Measurements from ENCODE around the gene RNF44. TPM values are rescaled to one million over a fixed set of nuclear protein-coding genes. Genes with fewer than 3 reads are reported as not detected.

Gene RNF44
- total and polyA plus RNA-seq, 2 of the 13 experiments (the other 11 are each of a cell fraction or from before 2014, with no cell fraction given) = 9.2 to 16.8 TPM

- CTCF ChIA-PET (ENCODE audit: low intra/inter-chr PET ratio, low total read pairs) = no interaction called here
- H3K4me3 ChIP-seq (replicated peaks in 1 of 3; ENCODE audit: insufficient read depth in 1 of 3, low read depth in 2 of 3, low read length in 3 of 3) = peak overlapping the region in 2 of 3 experiments; percentile 22 to 97; a peak in 4 of 6 replicates
- H3K4me2 ChIP-seq (ENCODE audit: low read depth, low read length) = peak overlapping the region; percentile 91
- H3K9me3 ChIP-seq (ENCODE audit: low read length) = no peaks in the 10 kb centered on the region
- 0 out of 2 replicates have a peak, but pooled peaks have one; percentile 34 for TF ChIP-seq ZNF691 (CRISPR knock-in tag; IDR thresholded peaks at IDR 0.05; ENCODE audit: borderline replicate concordance, low read depth)
- no peak for TF ChIP-seq DPF2 (CRISPR knock-in tag; IDR thresholded peaks at IDR 0.05; ENCODE audit: borderline replicate concordance, low read depth)
- no peak for TF ChIP-seq KMT2B (CRISPR knock-in tag; IDR thresholded peaks at IDR 0.05)
- no peak for TF ChIP-seq ZNF746 (CRISPR knock-in tag; IDR thresholded peaks at IDR 0.05)
- TF ChIP-seq ZBTB7B (CRISPR knock-in tag; IDR thresholded peaks at IDR 0.05) = no peak
- TF ChIP-seq ZNF547 (CRISPR knock-in tag; IDR thresholded peaks at IDR 0.05) = 0 out of 2 replicates have a peak, but pooled peaks have one; percentile 10
- TF ChIP-seq ZNF33B (CRISPR knock-in tag; IDR thresholded peaks at IDR 0.05) = 0 out of 2 replicates have a peak, but pooled peaks have one; percentile 9
- TF ChIP-seq HOXA3 (CRISPR knock-in tag; IDR thresholded peaks at IDR 0.05) = peak; percentile 31; the same call in 1 of the 2 replicates
- TF ChIP-seq ZNF263 (CRISPR knock-in tag; IDR thresholded peaks at IDR 0.05) = peak; percentile 73; the same call in 1 of the 2 replicates
- TF ChIP-seq HMGXB4 (CRISPR knock-in tag; IDR thresholded peaks at IDR 0.05; ENCODE audit: borderline replicate concordance in 1 of 2, low read depth in 1 of 2) = no peak
- TF ChIP-seq ATRX (CRISPR knock-in tag; IDR thresholded peaks at IDR 0.05; ENCODE audit: borderline replicate concordance) = no peak
- TF ChIP-seq ZNF768 (CRISPR knock-in tag; IDR thresholded peaks at IDR 0.05) = peak; percentile 5; the same call in 1 of the 2 replicates
- TF ChIP-seq POLR2AphosphoS2 (IDR thresholded peaks at IDR 0.05; ENCODE audit: low read depth, low read length) = no peak
- 0 out of 2 replicates have a peak, but pooled peaks have one; percentile 3 for TF ChIP-seq REPIN1 (CRISPR knock-in tag; IDR thresholded peaks at IDR 0.05; ENCODE audit: borderline replicate concordance, low read depth)
- peak; percentile 14; the same call in 1 of the 2 replicates for TF ChIP-seq CHD4 (IDR thresholded peaks at IDR 0.05; ENCODE audit: borderline replicate concordance, low read length)
- no peak for TF ChIP-seq NFAT5 (CRISPR knock-in tag; IDR thresholded peaks at IDR 0.05)
- TF ChIP-seq FOXK1 (CRISPR knock-in tag; IDR thresholded peaks at IDR 0.05; ENCODE audit: borderline replicate concordance, low read depth) = no peak
- intact Hi-C loops (cut with micrococcal nuclease; ENCODE audit: unreplicated experiment) (no loop called here), in situ Hi-C loops (cut with HindIII; ENCODE audit: extremely low pct_ligation_motif_present, low pct_unique_long_range_greater_than_20kb) (loop anchor here (5.0 to 25.0 kb wide), 2 partner anchors 117 to 828 kb away; partner anchors contain the start of genes CLTB, LMAN2 and RGS14)
- WGBS (ENCODE audit: low lambda C conversion rate) = no CpG with 5 or more reads among the region's 4 CpGs
- peak overlapping the region; percentile 9; the same call in 1 of the 2 replicates for H3K9ac ChIP-seq (ENCODE audit: insufficient read depth, low read depth, low read length)
- peaks cover 40% of the 10 kb centered on the region for H3K79me2 ChIP-seq (ENCODE audit: insufficient read depth, low read length)
- no peak for DNase-seq (ENCODE audit: low spot score)
- POLR2A ChIA-PET = interaction anchor here (0.9 to 7.9 kb wide), 5 partner anchors 13 to 94 kb away, joined by 3 to 212 read pairs (median 3); partner anchors contain the start of genes CDHR2 and FAF2
- peaks cover 33% of the 10 kb centered on the region for H4K20me1 ChIP-seq (ENCODE audit: insufficient read depth, low read length)
- peak overlapping the region; percentile 26 for H3K27ac ChIP-seq (ENCODE audit: extremely low read length, insufficient read depth, low read length)
- peaks cover 40% of the 10 kb centered on the region for H3K4me1 ChIP-seq (ENCODE audit: insufficient read depth, low read length)
- no peaks in the 10 kb centered on the region; a peak in 1 of 5 replicates for H3K27me3 ChIP-seq (ENCODE audit: control insufficient read depth in 1 of 2, insufficient read depth in 2 of 2, low read length in 2 of 2)
- H3K36me3 ChIP-seq (replicated peaks in 1 of 2; ENCODE audit: control insufficient read depth in 1 of 2, insufficient read depth in 2 of 2, low read length in 2 of 2) = peaks cover 14 to 33% of the 10 kb centered on the region in 2 experiments
- H2AFZ ChIP-seq (ENCODE audit: low read length) = no peak overlapping the region
- no peak for FAIRE-seq
- BruUV-seq (replicated peaks) = no TSS peak
- ATAC-seq = no peak
Measured at GRCh38 chr5:176534640-176535039, 2.6 kb downstream of the RNF44 start.

All from HepG2 (cell line).